ENCODE measurements around the gene TRDN. TPM values are rescaled to one million over a fixed set of nuclear protein-coding genes. Genes with fewer than 3 reads are reported as not detected.

The TRDN gene
- total and polyA plus RNA-seq, 3 donors from 2014 or later: 2.8 to 3.7 (median 3.2) TPM

GRCh38 chr6:123659960-123660748, 23.4 kb upstream of the TRDN start:
- TF ChIP-seq, protein P1, sequence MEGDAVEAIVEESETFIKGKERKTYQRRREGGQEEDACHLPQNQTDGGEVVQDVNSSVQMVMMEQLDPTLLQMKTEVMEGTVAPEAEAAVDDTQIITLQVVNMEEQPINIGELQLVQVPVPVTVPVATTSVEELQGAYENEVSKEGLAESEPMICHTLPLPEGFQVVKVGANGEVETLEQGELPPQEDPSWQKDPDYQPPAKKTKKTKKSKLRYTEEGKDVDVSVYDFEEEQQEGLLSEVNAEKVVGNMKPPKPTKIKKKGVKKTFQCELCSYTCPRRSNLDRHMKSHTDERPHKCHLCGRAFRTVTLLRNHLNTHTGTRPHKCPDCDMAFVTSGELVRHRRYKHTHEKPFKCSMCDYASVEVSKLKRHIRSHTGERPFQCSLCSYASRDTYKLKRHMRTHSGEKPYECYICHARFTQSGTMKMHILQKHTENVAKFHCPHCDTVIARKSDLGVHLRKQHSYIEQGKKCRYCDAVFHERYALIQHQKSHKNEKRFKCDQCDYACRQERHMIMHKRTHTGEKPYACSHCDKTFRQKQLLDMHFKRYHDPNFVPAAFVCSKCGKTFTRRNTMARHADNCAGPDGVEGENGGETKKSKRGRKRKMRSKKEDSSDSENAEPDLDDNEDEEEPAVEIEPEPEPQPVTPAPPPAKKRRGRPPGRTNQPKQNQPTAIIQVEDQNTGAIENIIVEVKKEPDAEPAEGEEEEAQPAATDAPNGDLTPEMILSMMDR (IDR thresholded peaks at IDR 0.05): no peak
- TF ChIP-seq POLR2A (IDR thresholded peaks at IDR 0.05): no peak
- Histone ChIP-seq H3K9me3 (no peaks in the 10 kb centered on the region), H3K27me3 (no peaks in the 10 kb centered on the region), H3K4me1 (no peaks in the 10 kb centered on the region), H3K27ac (no peak overlapping the region), H3K36me3 (ENCODE audit: low read depth, missing control alignments) (no peaks in the 10 kb centered on the region), H3K4me3 (no peak overlapping the region)
- DNase-seq: no peak
- intact Hi-C loops (cut with DNase I; ENCODE audit: low total_unique reads): no loop called here
- 98% methylated on average over 5 of the region's 5 CpGs for WGBS, 2 donors

GRCh38 chr6:123658848-123659247, 22.1 kb upstream of the TRDN start:
- no peak for TF ChIP-seq POLR2A (IDR thresholded peaks at IDR 0.05)
- TF ChIP-seq, protein P1 (IDR thresholded peaks at IDR 0.05): no peak
- H3K9me3 ChIP-seq: no peaks in the 10 kb centered on the region
- H3K4me1 ChIP-seq: no peaks in the 10 kb centered on the region
- H3K36me3 ChIP-seq (ENCODE audit: low read depth, missing control alignments): no peaks in the 10 kb centered on the region
- H3K27ac ChIP-seq: no peak overlapping the region
- DNase-seq: no peak
- no peak overlapping the region for H3K4me3 ChIP-seq
- WGBS, 2 donors: 61 to 74% methylated on average over 1 of the region's 1 CpG
- H3K27me3 ChIP-seq: no peaks in the 10 kb centered on the region
- intact Hi-C loops (cut with DNase I; ENCODE audit: low total_unique reads): no loop called here

DNA sequence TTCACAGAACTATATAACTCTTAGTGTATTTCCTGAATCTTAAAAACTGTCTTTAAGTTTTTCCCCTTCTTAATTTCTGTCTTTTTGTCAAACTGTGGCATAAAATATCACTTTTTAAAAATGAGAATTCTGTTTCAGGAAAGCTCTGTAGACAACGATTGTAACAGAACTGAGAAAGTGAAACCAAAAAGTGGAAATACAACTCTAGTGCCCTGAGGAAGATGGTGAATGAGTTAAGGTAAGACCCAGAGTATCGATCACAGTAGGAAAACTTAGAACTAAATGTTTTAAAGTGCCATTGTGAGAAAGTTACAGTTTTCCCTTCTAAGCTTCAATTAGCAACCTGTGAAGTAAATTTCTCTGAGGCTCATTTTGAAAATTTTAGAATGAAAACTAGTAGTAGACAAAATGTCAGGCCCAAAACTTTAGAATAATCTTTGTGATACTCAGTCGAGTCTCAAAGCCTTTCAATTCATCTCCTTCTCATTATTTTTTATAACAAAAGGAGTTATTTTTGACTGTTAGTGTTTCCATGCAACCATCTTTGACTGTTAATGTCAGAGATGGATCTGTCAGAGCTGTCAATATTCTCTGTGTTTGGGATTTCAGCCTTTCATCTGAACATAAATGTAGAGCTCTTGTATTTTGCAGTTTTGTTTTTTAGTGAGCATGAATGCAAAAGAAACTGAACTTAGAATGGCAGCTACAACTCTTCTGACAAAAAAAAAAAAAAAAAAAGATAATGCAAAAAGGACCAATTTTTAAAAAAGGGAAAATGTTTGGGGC, 19.0 kb upstream of the TRDN start:
- intact Hi-C loops (cut with DNase I; ENCODE audit: low total_unique reads): no loop called here
- H3K4me3 ChIP-seq: no peak overlapping the region
- H3K27ac ChIP-seq: no peak overlapping the region

GRCh38 chr6:123648723-123649122, 12.0 kb upstream of the TRDN start:
- H3K4me1 ChIP-seq: no peaks in the 10 kb centered on the region
- no peak overlapping the region for H3K27ac ChIP-seq
- no peak overlapping the region for H3K4me3 ChIP-seq
- intact Hi-C loops (cut with DNase I; ENCODE audit: low total_unique reads): no loop called here
- H3K9me3 ChIP-seq: no peaks in the 10 kb centered on the region
- DNase-seq: no peak
- H3K27me3 ChIP-seq: no peaks in the 10 kb centered on the region
- H3K36me3 ChIP-seq (ENCODE audit: low read depth, missing control alignments): no peaks in the 10 kb centered on the region
- TF ChIP-seq, protein P1 (IDR thresholded peaks at IDR 0.05): no peak
- TF ChIP-seq POLR2A (IDR thresholded peaks at IDR 0.05): no peak

More for the DNA sequence above, 19.0 kb upstream of the TRDN start:
- Histone ChIP-seq H3K36me3 (ENCODE audit: low read depth, missing control alignments) (no peaks in the 10 kb centered on the region), H3K27me3 (no peaks in the 10 kb centered on the region), H3K9me3 (no peaks in the 10 kb centered on the region), H3K4me1 (no peaks in the 10 kb centered on the region)
- no peak for DNase-seq
- WGBS, 2 donors: 66 to 67% methylated on average over 3 of the region's 3 CpGs
- no peak for TF ChIP-seq POLR2A (IDR thresholded peaks at IDR 0.05)
- TF ChIP-seq, protein P1 (IDR thresholded peaks at IDR 0.05): no peak

Measured in testis (tissue), 3 donors.